K562 (cell line): Measurements from ENCODE around the gene CACNA1C. TPM values are rescaled to one million over a fixed set of nuclear protein-coding genes. Genes with fewer than 3 reads are reported as not detected.

Experiments used
- ATAC-seq: fragments of 200-7000 bp; cut with Tn5 transposase; 3 replicates; pipeline ENCODE4 v1.9.1; 2020; ENCODE audit warnings: moderate library complexity
- BruUV-seq: library from RNA; stranded (reverse); fragments of 400-500 nt; replicated peaks from 2 replicates; lab custom pipeline; 2021; lab: Mats Ljungman, UMichigan
- CTCF ChIA-PET: fragments of 300-600 bp; formaldehyde crosslinking; extraction: SDS; loops from one replicate; lab custom pipeline; 2021; ENCODE audit warnings: low intra/inter-chr PET ratio; lab: Yijun Ruan, JAX
- POLR2A ChIA-PET: fragments of 300-600, 350-650 bp; sonication (Branson Sonifier 250); formaldehyde crosslinking; extraction: SDS; loops from one replicate; lab custom pipeline; 2021; ENCODE audit warnings: antibody characterized with exemption, inconsistent platforms; lab: Yijun Ruan, JAX
- DNase-seq, 4 experiments: peaks; one replicate each; pipeline versions ENCODE4 v3.0.0 to v3.0.0-alpha.2; 2011 to 2018; ENCODE audit warnings: low spot score in 3 of 4, mixed read lengths in 3 of 4; ENCODE audit errors: extremely low read depth in 1 of 4
- FAIRE-seq: peaks from 2 replicates; lab custom pipeline; 2011; peaks lifted over from hg19 to GRCh38; lab: Jason Lieb, UNC
- H2AFZ ChIP-seq: 2 replicates; pipeline ENCODE4 v1.6.0; 2011; ENCODE audit warnings: low read depth, low read length, control low read depth, inconsistent platforms
- H3K27ac ChIP-seq: fragments of 200-600 bp; 3 replicates; pipeline ENCODE4 v1.8.0; 2011; ENCODE audit warnings: low read depth, mild to moderate bottlenecking, control low read depth, inconsistent platforms, low read length, moderate library complexity, mixed read lengths; ENCODE audit errors: extremely low read depth
- H3K27me3 ChIP-seq, 2 experiments: fragments of 300-600 bp in 1 of 2; 2 replicates in 1 of 2; 3 replicates in 1 of 2; pipeline versions ENCODE4 v1.6.0 to v1.8.0; 2011; ENCODE audit warnings: inconsistent platforms in 2 of 2, low read length in 2 of 2, mild to moderate bottlenecking in 1 of 2, mixed read lengths in 1 of 2, moderate library complexity in 1 of 2; ENCODE audit not compliant: control insufficient read depth in 2 of 2, insufficient read depth in 2 of 2
- H3K36me3 ChIP-seq: fragments of 300-600 bp; 3 replicates; pipeline ENCODE4 v1.8.0; 2011; ENCODE audit warnings: mild to moderate bottlenecking, low read length, inconsistent platforms; ENCODE audit not compliant: control insufficient read depth, insufficient read depth
- H3K4me1 ChIP-seq, 2 experiments: fragments of 200-600 bp in 1 of 2; replicated peaks in 1 of 2; 2 replicates in 1 of 2; 3 replicates in 1 of 2; pipeline versions ENCODE4 v1.5.1 to v1.8.0; 2011; ENCODE audit warnings: inconsistent platforms in 2 of 2, low read length in 2 of 2, mild to moderate bottlenecking in 1 of 2, mixed read lengths in 1 of 2, moderate library complexity in 1 of 2; ENCODE audit not compliant: control insufficient read depth in 2 of 2, insufficient read depth in 2 of 2
- H3K4me2 ChIP-seq: 2 replicates; pipeline ENCODE4 v1.6.1; 2011; ENCODE audit warnings: low read length, control low read depth, inconsistent platforms, mixed read lengths; ENCODE audit not compliant: insufficient read depth
- H3K4me3 ChIP-seq: fragments of 200-600 bp; sonication (generic), shearing (Covaris generic); 2 replicates; pipeline ENCODE4 v1.5.1; 2016; ENCODE audit warnings: control low read depth, inconsistent platforms
- H3K79me2 ChIP-seq: fragments of 200-600 bp; 3 replicates; pipeline ENCODE4 v1.8.0; 2011; ENCODE audit warnings: low read length, inconsistent platforms; ENCODE audit not compliant: control insufficient read depth, insufficient read depth
- H3K9ac ChIP-seq, 2 experiments: 2 replicates each; pipeline versions ENCODE4 v1.6.0 to v1.6.1; 2011; ENCODE audit warnings: low read depth in 2 of 2, low read length in 2 of 2, control low read depth in 1 of 2, inconsistent platforms in 1 of 2, mild to moderate bottlenecking in 1 of 2, mixed read lengths in 1 of 2; ENCODE audit not compliant: insufficient read depth in 1 of 2
- H3K9me1 ChIP-seq: one replicate; pipeline ENCODE4 v1.6.0; 2011; ENCODE audit warnings: inconsistent platforms, mild to moderate bottlenecking, low read length, moderate library complexity; ENCODE audit not compliant: control insufficient read depth, insufficient read depth
- H3K9me3 ChIP-seq: replicated peaks from 2 replicates; pipeline ENCODE4 v1.5.1; 2011; ENCODE audit warnings: low read depth, low read length, inconsistent platforms; ENCODE audit not compliant: control insufficient read depth, insufficient read depth
- H4K20me1 ChIP-seq: replicated peaks from 2 replicates; pipeline ENCODE4 v1.6.1; 2011; ENCODE audit warnings: low read length, inconsistent platforms, mixed read lengths; ENCODE audit not compliant: control insufficient read depth, insufficient read depth
- ARHGAP35 ChIP-seq: fragments of 450-650 bp; IDR thresholded peaks from 2 replicates; pipeline ENCODE4 v1.6.1; 2018; ENCODE audit not compliant: partially characterized antibody
- ATF4 ChIP-seq: fragments of 450-650 bp; formaldehyde crosslinking; IDR thresholded peaks from 2 replicates; pipeline ENCODE4 v1.4.0; 2022; ENCODE audit warnings: mild to moderate bottlenecking, moderate library complexity
- CEBPB ChIP-seq: fragments of 450-650 bp; IDR thresholded peaks from 2 replicates; pipeline ENCODE4 v1.6.1; 2016; ENCODE audit warnings: missing genetic modification characterization, missing compliant biosample characterization
- GTF2E2 ChIP-seq: fragments of 200-800 bp; sonication (Bioruptor generic); IDR thresholded peaks from 2 replicates; pipeline ENCODE4 v1.6.1; 2016; ENCODE audit warnings: missing genetic modification characterization, missing compliant biosample characterization
- HSF4 ChIP-seq: fragments of 250-450 bp; sonication (Bioruptor Pico); IDR thresholded peaks from 2 replicates; pipeline ENCODE4 v2.1.2; 2022; ENCODE audit warnings: mild to moderate bottlenecking, moderate library complexity, borderline replicate concordance
- KAT8 ChIP-seq: fragments of 450-650 bp; IDR thresholded peaks from 2 replicates; pipeline ENCODE4 v1.6.1; 2016; ENCODE audit warnings: low read depth, mild to moderate bottlenecking
- MCM7 ChIP-seq, 2 experiments: fragments of 450-650 bp; IDR thresholded peaks; 2 replicates each; pipeline ENCODE4 v1.6.1; 2016 to 2018
- NELFE ChIP-seq: IDR thresholded peaks from 2 replicates; pipeline ENCODE4 v1.6.1; 2011; ENCODE audit warnings: mild to moderate bottlenecking; ENCODE audit not compliant: insufficient read depth, insufficient read length
- NFE2 ChIP-seq: IDR thresholded peaks from 2 replicates; pipeline ENCODE4 v1.6.1; 2014; ENCODE audit warnings: antibody characterized with exemption, low read depth
- POLR2AphosphoS2 ChIP-seq: IDR thresholded peaks from 2 replicates; pipeline ENCODE4 v1.6.1; 2012; ENCODE audit warnings: low read length, improper control_type of control experiment
- U2AF2 ChIP-seq: fragments of 200-400 bp; formaldehyde crosslinking; optimal IDR thresholded peaks from 2 replicates; pipeline ENCODE3; 2017; ENCODE audit warnings: low read depth, mild to moderate bottlenecking, low read length
- ZBTB33 ChIP-seq: sonication (generic); formaldehyde crosslinking; IDR thresholded peaks from 2 replicates; pipeline ENCODE4 v1.8.1; 2023; ENCODE audit warnings: mild to moderate bottlenecking, missing genetic modification reagents
- ZSCAN29 ChIP-seq: fragments of 450-650 bp; IDR thresholded peaks from 2 replicates; pipeline ENCODE4 v1.6.1; 2017
- WGBS: fragments of 100-300 bp; shearing (Covaris generic); methylation state at CpG from one replicate; pipeline ENCODE4 v1.1.6; 2016; ENCODE audit warnings: low coverage, mixed read lengths; ENCODE audit not compliant: insufficient coverage; ENCODE audit errors: missing lambda C conversion rate; 5-methylcytosine and 5-hydroxymethylcytosine counted together
- in situ Hi-C: fragments of 300-500 bp; cut with MboI; formaldehyde crosslinking; loops from 4 replicates; pipeline ENCODE4 v1.15.0; 2018; ENCODE audit warnings: inconsistent platforms, mixed read lengths
- intact Hi-C: fragments of 100-400 bp; cut with micrococcal nuclease; formaldehyde crosslinking; loops from 2 replicates; pipeline ENCODE4 v1.14.2; 2022
- polyA plus RNA-seq, 8 experiments: library from polyadenylated mRNA; depleted of rRNA in 4 of 8; stranded (reverse) in 5 of 8; unstranded in 3 of 8; fragments of >200 nt; fragmentation: Nextera tagmentation in 2 of 8; fragmentation: Illumina TruSeq in 1 of 8; extraction: Ambion mirVana in 2 of 8; extraction: Trizol in 1 of 8; gene quantifications; 2 replicates each; pipeline versions ENCODE4 v1.2.1 to v1.2.3, GENCODE V29; 2011 to 2014; ENCODE audit warnings: inconsistent platforms in 1 of 8, missing spikeins in 1 of 8
- total RNA-seq, 7 experiments: library from RNA; depleted of rRNA in 6 of 7; stranded (reverse); fragments of >200 nt in 6 of 7; fragmentation: Illumina TruSeq in 2 of 7; extraction: Trizol in 2 of 7; gene quantifications; 2 replicates each; pipeline versions ENCODE4 v1.2.1 to v1.2.3, GENCODE V29; 2011 to 2021; ENCODE audit warnings: low replicate concordance in 1 of 7

CACNA1C gene
- total and polyA plus RNA-seq, 9 of the 15 experiments (the other 6 are each of a cell fraction or from before 2014, with no cell fraction given): not detected

- no peaks in the 10 kb centered on the region for H3K4me1 ChIP-seq
- no peaks in the 10 kb centered on the region for H3K9me1 ChIP-seq
- H3K36me3 ChIP-seq: no peaks in the 10 kb centered on the region
- no peak overlapping the region for H3K27ac ChIP-seq
- ATAC-seq (no peak), FAIRE-seq (no peak), DNase-seq (no peak)
- H3K9me3 ChIP-seq: no peaks in the 10 kb centered on the region
- intact Hi-C loops (no loop called here), in situ Hi-C loops (no loop called here)
- WGBS: 0% methylated on average over 5 of the region's 7 CpGs
- POLR2A ChIA-PET: interaction anchor here (0.6 to 1.0 kb wide), 2 partner anchors 10 to 230 kb away, joined by 3 read pairs; no protein-coding TSS in a partner anchor
- CTCF ChIA-PET: no interaction called here
- no peaks in the 10 kb centered on the region for H4K20me1 ChIP-seq
- TF ChIP-seq U2AF2 (no peak), POLR2AphosphoS2 (no peak), ZSCAN29 (no peak), ARHGAP35 (no peak), HSF4 (CRISPR knock-in tag) (no peak), NFE2 (no peak), KAT8 (no peak), CEBPB (tag) (no peak), ZBTB33 (no peak), ATF4 (CRISPR knock-in tag) (no peak), MCM7 (IDR thresholded peaks at IDR 0.05) (no peak), GTF2E2 (tag) (no peak), NELFE (no peak)
- peaks cover 4 to 30% of the 10 kb centered on the region in 2 experiments; a peak in 4 of 5 replicates for H3K27me3 ChIP-seq
- no peaks in the 10 kb centered on the region for H3K79me2 ChIP-seq
- H3K4me3 ChIP-seq: no peak overlapping the region
- H3K4me2 ChIP-seq: no peak overlapping the region
- no peak overlapping the region for H2AFZ ChIP-seq
- no peak overlapping the region for H3K9ac ChIP-seq
- no TSS peak for BruUV-seq
Observed at GRCh38 chr12:2411011-2411410, 358.2 kb downstream of the CACNA1C start.
